LoVo (cell line): ENCODE data around the gene IL1RAP.
"Not testable (repeated sequence)": the region's sequence is repeated elsewhere in the genome, so short reads cannot be mapped to it uniquely, and the experiment has no call there.

Source experiments
- DNase-seq: peaks from one replicate; pipeline ENCODE4 v3.0.0-alpha.2; 2016; ENCODE audit warnings: low spot score

The IL1RAP gene

GRCh38 chr3:190513409-190514370 is at the start of gene IL1RAP:
IL1RAP (plus strand) TSS chr3:190514085; CDS start chr3:190564290, 50,205 bp downstream.
- DNase-seq, result peak; percentile 94

- no peak for DNase-seq
Measured at GRCh38 chr3:190467922-190468321, 46.0 kb upstream of the IL1RAP start.

GRCh38 chr3:190473261-190473660 is 40.6 kb upstream of the IL1RAP start:
- not testable (repeated sequence) for DNase-seq

GRCh38 chr3:190481779-190482178 is 32.1 kb upstream of the IL1RAP start:
- no peak for DNase-seq

- no peak for DNase-seq
Measured at GRCh38 chr3:190485830-190486532, 27.9 kb upstream of the IL1RAP start.

- no peak for DNase-seq
Measured at GRCh38 chr3:190486533-190486864, 27.4 kb upstream of the IL1RAP start.

- no peak for DNase-seq
Measured at GRCh38 chr3:190486908-190487607, 26.8 kb upstream of the IL1RAP start.

- no peak for DNase-seq
Measured at GRCh38 chr3:190491533-190492054, 22.3 kb upstream of the IL1RAP start.

GRCh38 chr3:190492129-190492528 is 21.8 kb upstream of the IL1RAP start:
- DNase-seq, result no peak

- no peak for DNase-seq
Measured at GRCh38 chr3:190492966-190493365, 20.9 kb upstream of the IL1RAP start.

GRCh38 chr3:190494907-190495306 is 19.0 kb upstream of the IL1RAP start:
- DNase-seq, result no peak

- DNase-seq, result no peak
Measured at GRCh38 chr3:190495354-190495753, 18.5 kb upstream of the IL1RAP start.

- no peak for DNase-seq
Measured at GRCh38 chr3:190495796-190496195, 18.1 kb upstream of the IL1RAP start.

GRCh38 chr3:190496859-190497258 is 17.0 kb upstream of the IL1RAP start:
- DNase-seq, result no peak

GRCh38 chr3:190497811-190498210 is 16.1 kb upstream of the IL1RAP start:
- DNase-seq, result no peak

- no peak for DNase-seq
Measured at GRCh38 chr3:190498293-190498692, 15.6 kb upstream of the IL1RAP start.

GRCh38 chr3:190499122-190499521 is 14.8 kb upstream of the IL1RAP start:
- no peak for DNase-seq

- no peak for DNase-seq
Measured at GRCh38 chr3:190502946-190503345, 10.9 kb upstream of the IL1RAP start.

GRCh38 chr3:190504354-190505125 is 9.3 kb upstream of the IL1RAP start:
- DNase-seq, result no peak

GRCh38 chr3:190505381-190506003 is 8.4 kb upstream of the IL1RAP start:
- no peak for DNase-seq

- DNase-seq, result no peak
Measured at GRCh38 chr3:190506271-190506670, 7.6 kb upstream of the IL1RAP start.
